Measurements from ENCODE around the gene PRPSAP1.
"Not testable (repeated sequence)": the region's sequence is repeated elsewhere in the genome, so short reads cannot be mapped to it uniquely, and the experiment has no call there.

PRPSAP1 gene

GRCh38 chr17:76270770-76271668 is 82.7 kb downstream of the PRPSAP1 start:
- no peak for DNase-seq (ENCODE audit: low spot score)
- in situ Hi-C loops (cut with MboI; ENCODE audit: low pct_unique_long_range_greater_than_20kb, low sequenced_read_pairs, unreplicated experiment): no loop called here
- no peak for TF ChIP-seq CTCF (IDR thresholded peaks at IDR 0.05; ENCODE audit: extremely low read depth, insufficient read depth, missing control alignments)

- no peak for DNase-seq (ENCODE audit: low spot score)
Measured at GRCh38 chr17:76270127-76270592, 83.6 kb downstream of the PRPSAP1 start.

GRCh38 chr17:76268991-76269981 is 84.4 kb downstream of the PRPSAP1 start:
- TF ChIP-seq CTCF (IDR thresholded peaks at IDR 0.05; ENCODE audit: extremely low read depth, insufficient read depth, missing control alignments): no peak
- no peak for DNase-seq (ENCODE audit: low spot score)
- in situ Hi-C loops (cut with MboI; ENCODE audit: low pct_unique_long_range_greater_than_20kb, low sequenced_read_pairs, unreplicated experiment): no loop called here

More at GRCh38 chr17:76270127-76270592, 83.6 kb downstream of the PRPSAP1 start:
- no peak for TF ChIP-seq CTCF (IDR thresholded peaks at IDR 0.05; ENCODE audit: extremely low read depth, insufficient read depth, missing control alignments)
- in situ Hi-C loops (cut with MboI; ENCODE audit: low pct_unique_long_range_greater_than_20kb, low sequenced_read_pairs, unreplicated experiment): no loop called here

- no peak for TF ChIP-seq CTCF (IDR thresholded peaks at IDR 0.05; ENCODE audit: extremely low read depth, insufficient read depth, missing control alignments)
- in situ Hi-C loops (cut with MboI; ENCODE audit: low pct_unique_long_range_greater_than_20kb, low sequenced_read_pairs, unreplicated experiment): no loop called here
- peak; percentile 67 for DNase-seq (ENCODE audit: low spot score)
Measured at GRCh38 chr17:76268015-76268749, 85.5 kb downstream of the PRPSAP1 start.

- in situ Hi-C loops (cut with MboI; ENCODE audit: low pct_unique_long_range_greater_than_20kb, low sequenced_read_pairs, unreplicated experiment): not testable (repeated sequence)
Measured at GRCh38 chr17:76267581-76268001, 86.1 kb downstream of the PRPSAP1 start.

GRCh38 chr17:76267051-76267576 is 86.6 kb downstream of the PRPSAP1 start:
- no peak for TF ChIP-seq CTCF (IDR thresholded peaks at IDR 0.05; ENCODE audit: extremely low read depth, insufficient read depth, missing control alignments)
- in situ Hi-C loops (cut with MboI; ENCODE audit: low pct_unique_long_range_greater_than_20kb, low sequenced_read_pairs, unreplicated experiment): no loop called here

More at GRCh38 chr17:76267581-76268001, 86.1 kb downstream of the PRPSAP1 start:
- DNase-seq (ENCODE audit: low spot score): not testable (repeated sequence)

More at GRCh38 chr17:76267051-76267576, 86.6 kb downstream of the PRPSAP1 start:
- DNase-seq (ENCODE audit: low spot score): no peak

Measured in GM13977 (cell line).